Measurements from ENCODE around the gene CLTB. TPM values are rescaled to one million over a fixed set of nuclear protein-coding genes. Genes with fewer than 3 reads are reported as not detected.

CLTB gene
- total and polyA plus RNA-seq, 2 of the 13 experiments (the other 11 are each of a cell fraction or from before 2014, with no cell fraction given) = 23.3 to 33.8 TPM

- TF ChIP-seq EP300 (IDR thresholded peaks at IDR 0.05; ENCODE audit: low read depth in 2 of 2, low read length in 2 of 2) (peak in 1 of 2 experiments; percentile 55; a peak in 2 of 4 replicates), EP300 (CRISPR knock-in tag; IDR thresholded peaks at IDR 0.05; ENCODE audit: borderline replicate concordance) (no peak), RERE (CRISPR knock-in tag; IDR thresholded peaks at IDR 0.05; ENCODE audit: low read depth) (no peak), ZNF501 (CRISPR knock-in tag; IDR thresholded peaks at IDR 0.05) (peak; percentile 88), RXRA (CRISPR knock-in tag; IDR thresholded peaks at IDR 0.05) (0 out of 2 replicates have a peak, but pooled peaks have one; percentile 9), HNRNPLL (IDR thresholded peaks at IDR 0.05; ENCODE audit: low read depth, low read length, poor library complexity, severe bottlenecking) (no peak), ZNF17 (CRISPR knock-in tag; IDR thresholded peaks at IDR 0.05) (no peak)
These were observed 31.8 kb upstream of the CLTB start, which contains the start of gene FAF2 (continued) for GRCh38 chr5:176447978-176448608.

All from HepG2 (cell line).